Thymus (tissue), 14 donors: Measurements from ENCODE around the gene EDA2R. TPM values are rescaled to one million over a fixed set of nuclear protein-coding genes. Genes with fewer than 3 reads are reported as not detected.

Source experiments
- DNase-seq, 9 donors: peaks; one replicate each; pipeline ENCODE4 v3.0.0-alpha.2; 2013; ENCODE audit warnings: low spot score in 9 of 9, low read depth in 6 of 9, missing footprints in 1 of 9
- H3K27ac ChIP-seq, 2 donors: one replicate each; pipeline ENCODE4 v1.5.1; 2013; ENCODE audit warnings: control low read depth in 1 of 2, low read depth in 1 of 2, low read length in 1 of 2, mild to moderate bottlenecking in 1 of 2, moderate library complexity in 1 of 2
- H3K27me3 ChIP-seq, 2 donors: one replicate each; pipeline ENCODE4 v1.5.1; 2013; ENCODE audit warnings: low read length in 1 of 2; ENCODE audit not compliant: control insufficient read depth in 2 of 2, insufficient read depth in 1 of 2
- H3K36me3 ChIP-seq, 2 donors: one replicate each; pipeline ENCODE4 v1.5.1; 2013; ENCODE audit warnings: low read length in 1 of 2, mild to moderate bottlenecking in 1 of 2, moderate library complexity in 1 of 2; ENCODE audit not compliant: control insufficient read depth in 2 of 2, insufficient read depth in 2 of 2
- H3K4me1 ChIP-seq, 2 donors: one replicate each; pipeline ENCODE4 v1.5.1; 2013; ENCODE audit warnings: low read length in 2 of 2; ENCODE audit not compliant: control insufficient read depth in 2 of 2, insufficient read depth in 2 of 2
- H3K4me3 ChIP-seq, 2 donors: one replicate each; pipeline ENCODE4 v1.5.1; 2013; ENCODE audit warnings: low read length in 2 of 2, control low read depth in 1 of 2, mild to moderate bottlenecking in 1 of 2
- H3K9me3 ChIP-seq, 2 donors: one replicate each; pipeline ENCODE4 v1.5.1; 2013; ENCODE audit warnings: low read length in 1 of 2, mild to moderate bottlenecking in 1 of 2; ENCODE audit not compliant: control insufficient read depth in 2 of 2, insufficient read depth in 1 of 2
- WGBS: extraction: QIAGEN DNeasy Blood & Tissue Kit; methylation state at CpG from one replicate; pipeline ENCODE4 v1.1.7; 2013; 5-methylcytosine and 5-hydroxymethylcytosine counted together
- long read RNA-seq, 10 donors: transcript quantifications; one replicate each; lab custom pipeline, GENCODE V29; 2026
- polyA plus RNA-seq: library from polyadenylated mRNA; stranded (reverse); fragments of 200-250 nt; gene quantifications from one replicate; pipeline ENCODE4 v1.2.3, GENCODE V29; 2013
- total RNA-seq: library from RNA; stranded (reverse); fragments of 120-200 nt; gene quantifications from one replicate; pipeline ENCODE4 v1.2.4, GENCODE V29; 2013
- donor health status: healthy.

Gene EDA2R, protein sequence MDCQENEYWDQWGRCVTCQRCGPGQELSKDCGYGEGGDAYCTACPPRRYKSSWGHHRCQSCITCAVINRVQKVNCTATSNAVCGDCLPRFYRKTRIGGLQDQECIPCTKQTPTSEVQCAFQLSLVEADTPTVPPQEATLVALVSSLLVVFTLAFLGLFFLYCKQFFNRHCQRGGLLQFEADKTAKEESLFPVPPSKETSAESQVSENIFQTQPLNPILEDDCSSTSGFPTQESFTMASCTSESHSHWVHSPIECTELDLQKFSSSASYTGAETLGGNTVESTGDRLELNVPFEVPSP
- 2.2 TPM for total RNA-seq
- polyA plus RNA-seq = 2.6 TPM
- long read RNA-seq, donor 1 = 0 reads
- long read RNA-seq, donor 2 = 0 reads
- long read RNA-seq, donor 3 = 0 reads
- long read RNA-seq, donor 4 = 0 reads
- long read RNA-seq, donor 5 = 0 reads
- long read RNA-seq, donor 6, partial matches to known transcripts = 0 of 1 reads
- long read RNA-seq, donor 6, other reads (novel, unspliced or antisense) = 0 of 1 reads
- long read RNA-seq, donor 7 = 0 reads
- long read RNA-seq, donor 8 = 0 reads
- long read RNA-seq, donor 9 = 0 reads
- long read RNA-seq, donor 10 = 0 reads

DNA sequence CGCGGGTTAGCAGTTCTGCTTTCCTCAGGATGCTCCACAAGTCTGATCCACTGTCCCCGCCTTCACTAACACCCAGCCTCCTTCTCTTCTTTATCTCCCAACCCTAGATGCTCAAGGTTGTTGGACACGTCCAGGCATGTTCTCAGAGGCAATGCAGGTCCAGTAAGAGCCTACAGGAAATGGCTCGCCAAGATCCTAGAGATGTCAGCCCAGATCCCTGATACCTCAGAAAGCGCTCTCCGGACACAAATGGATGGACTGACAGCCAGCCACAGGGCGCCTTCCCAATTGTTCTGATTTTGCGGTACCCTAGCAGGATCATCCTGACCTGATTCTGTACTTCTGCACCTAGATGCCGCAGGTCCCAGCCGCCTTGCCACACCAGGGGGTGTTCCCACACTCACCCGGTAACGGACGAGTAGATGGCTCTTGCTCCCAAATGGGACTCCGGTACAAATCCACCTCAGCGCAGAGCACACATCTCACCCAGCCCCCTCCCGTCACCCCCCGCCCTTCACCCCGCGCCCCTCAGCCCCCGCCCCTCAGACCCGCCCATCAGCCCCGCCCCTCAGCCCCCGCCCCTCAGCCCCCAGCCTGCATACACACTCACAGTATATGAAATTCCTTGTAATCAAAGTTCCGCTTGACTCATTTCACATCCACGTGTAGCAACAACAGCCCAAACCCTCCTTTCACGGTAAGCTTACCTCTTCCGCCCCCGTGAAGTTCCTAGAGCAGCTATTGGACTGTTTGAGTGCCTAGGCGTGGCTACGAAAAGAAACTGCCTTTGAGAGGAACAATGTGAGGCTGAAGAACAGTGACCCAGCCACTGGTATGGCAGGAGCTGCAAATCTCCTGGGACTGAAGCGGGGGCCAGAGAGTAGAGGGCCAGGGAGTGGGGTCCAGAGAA, at the start of gene EDA2R:
Gene EDA2R, minus strand, starts transcription at position 488 of the 910 bp plus-strand sequence. CDS start 23,058 bp downstream, outside the sequence.
- Histone ChIP-seq H3K27me3 (no peaks in the 10 kb centered on the region), H3K9me3 (no peaks in the 10 kb centered on the region), H3K4me3 (peak within 1 kb of the TSS in 1 of 2 donors; percentile 19), H3K4me1 (no peaks in the 10 kb centered on the region), H3K36me3 (no peaks in the 10 kb centered on the region), H3K27ac (peak within 1 kb of the TSS; percentile 32 to 36)
- WGBS = 4% methylated on average over 29 of the region's 32 CpGs
- peak in 4 of 9 donors; percentile 2 to 39 (median 6) for DNase-seq

GRCh38 chrX:66684196-66684595, 45.3 kb upstream of the EDA2R start:
- no peak overlapping the region for H3K4me3 ChIP-seq
- WGBS = 87% methylated on average over 2 of the region's 2 CpGs
- no peaks in the 10 kb centered on the region for H3K4me1 ChIP-seq
- no peak for DNase-seq
- H3K27ac ChIP-seq = no peak overlapping the region
- no peaks in the 10 kb centered on the region for H3K9me3 ChIP-seq
- no peaks in the 10 kb centered on the region for H3K27me3 ChIP-seq
- no peaks in the 10 kb centered on the region for H3K36me3 ChIP-seq

- no peaks in the 10 kb centered on the region for H3K4me1 ChIP-seq
- whole genome bisulfite sequencing = 95% methylated on average over 2 of the region's 2 CpGs
- no peak for DNase-seq
These were observed 41.6 kb upstream of the EDA2R start for GRCh38 chrX:66680451-66680850.

DNA sequence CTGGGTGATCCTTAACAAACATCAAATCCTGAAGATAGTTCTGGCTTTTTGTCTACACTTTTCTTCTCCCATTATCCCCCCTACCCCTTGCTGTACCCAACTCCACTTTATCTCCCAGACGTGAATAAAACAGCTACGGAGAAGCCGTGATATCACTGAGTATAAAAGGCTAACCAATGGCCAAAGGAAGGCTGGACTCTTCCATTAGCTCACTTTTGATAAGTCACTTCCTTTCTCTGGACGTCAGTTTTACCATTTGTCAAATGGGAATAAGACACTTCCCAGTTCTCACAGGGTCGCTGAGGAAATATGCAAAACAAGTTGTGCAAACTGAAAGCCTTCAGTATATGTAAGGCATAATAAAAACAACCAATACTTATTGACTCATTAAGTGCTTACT, 38.6 kb upstream of the EDA2R start:
- Histone ChIP-seq H3K4me1 (no peaks in the 10 kb centered on the region), H3K36me3 (no peaks in the 10 kb centered on the region), H3K27me3 (no peaks in the 10 kb centered on the region), H3K9me3 (no peaks in the 10 kb centered on the region), H3K27ac (no peak overlapping the region), H3K4me3 (no peak overlapping the region)
- no peak for DNase-seq
- WGBS = 74% methylated on average over 5 of the region's 5 CpGs

More at GRCh38 chrX:66680451-66680850, 41.6 kb upstream of the EDA2R start:
- Histone ChIP-seq H3K4me3 (no peak overlapping the region), H3K27me3 (no peaks in the 10 kb centered on the region), H3K36me3 (no peaks in the 10 kb centered on the region), H3K27ac (no peak overlapping the region), H3K9me3 (no peaks in the 10 kb centered on the region)

DNA sequence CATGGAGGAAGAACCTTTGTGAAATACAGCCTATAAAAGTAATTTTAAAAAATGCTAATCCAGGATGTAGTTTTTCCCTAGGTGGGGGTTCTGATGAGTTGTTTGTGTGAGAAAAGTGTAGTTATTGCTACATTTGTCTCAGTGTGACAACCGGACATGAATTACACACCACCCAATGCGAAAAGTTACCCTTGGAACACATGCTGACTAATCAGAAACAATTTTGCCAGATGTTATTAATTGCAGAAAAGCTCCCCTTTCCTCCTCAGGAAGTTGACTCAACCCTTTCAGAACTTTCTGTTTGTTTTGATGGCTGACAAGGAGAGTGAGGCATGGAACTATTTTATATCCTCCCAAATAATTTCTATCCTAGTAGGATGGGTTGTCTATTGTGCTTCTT, 38.1 kb upstream of the EDA2R start:
- H3K4me1 ChIP-seq = no peaks in the 10 kb centered on the region
- WGBS = 59% methylated on average over 2 of the region's 2 CpGs
- H3K4me3 ChIP-seq = no peak overlapping the region
- no peaks in the 10 kb centered on the region for H3K9me3 ChIP-seq
- H3K27ac ChIP-seq = no peak overlapping the region
- H3K36me3 ChIP-seq = no peaks in the 10 kb centered on the region
- no peak for DNase-seq
- no peaks in the 10 kb centered on the region for H3K27me3 ChIP-seq

- Histone ChIP-seq H3K4me1 (no peaks in the 10 kb centered on the region), H3K27ac (no peak overlapping the region), H3K27me3 (no peaks in the 10 kb centered on the region), H3K36me3 (no peaks in the 10 kb centered on the region), H3K9me3 (no peaks in the 10 kb centered on the region), H3K4me3 (no peak overlapping the region)
- no peak for DNase-seq
- WGBS = 87% methylated on average over 1 of the region's 1 CpG
These were observed 37.5 kb upstream of the EDA2R start for GRCh38 chrX:66676413-66676812.

- no peak for DNase-seq
- H3K4me1 ChIP-seq = no peaks in the 10 kb centered on the region
- H3K4me3 ChIP-seq = no peak overlapping the region
- H3K27ac ChIP-seq = no peak overlapping the region
- WGBS = 59% methylated on average over 1 of the region's 1 CpG
- no peaks in the 10 kb centered on the region for H3K27me3 ChIP-seq
- no peaks in the 10 kb centered on the region for H3K36me3 ChIP-seq
- no peaks in the 10 kb centered on the region for H3K9me3 ChIP-seq
These were observed 36.7 kb upstream of the EDA2R start for GRCh38 chrX:66675541-66675940.

- 94% methylated on average over 2 of the region's 2 CpGs for WGBS
- no peak for DNase-seq
- no peaks in the 10 kb centered on the region for H3K27me3 ChIP-seq
- H3K9me3 ChIP-seq = no peaks in the 10 kb centered on the region
- no peaks in the 10 kb centered on the region for H3K4me1 ChIP-seq
- no peak overlapping the region for H3K27ac ChIP-seq
- H3K4me3 ChIP-seq = no peak overlapping the region
- H3K36me3 ChIP-seq = no peaks in the 10 kb centered on the region
These were observed 35.6 kb upstream of the EDA2R start for GRCh38 chrX:66674506-66674905.

DNA sequence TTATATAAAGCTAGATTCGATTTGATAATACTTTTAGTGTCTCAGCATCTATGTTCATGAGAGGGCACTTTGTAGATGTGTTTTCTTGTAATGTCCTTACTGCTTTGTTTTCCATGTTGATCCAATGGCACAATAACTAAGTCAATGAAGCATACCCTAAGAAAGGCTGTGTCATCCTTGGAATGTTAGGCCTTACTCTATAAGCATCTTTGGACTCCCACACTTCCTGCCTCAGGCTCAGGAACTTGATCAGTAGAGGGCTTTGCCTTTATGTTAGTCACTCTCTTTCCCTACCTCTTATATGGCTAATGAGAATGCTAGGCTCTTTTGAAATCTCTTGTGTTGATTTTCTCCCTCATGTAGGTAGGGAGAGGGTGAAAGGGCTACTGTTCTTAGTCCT, 33.2 kb upstream of the EDA2R start:
- no peak overlapping the region for H3K27ac ChIP-seq
- no peaks in the 10 kb centered on the region for H3K4me1 ChIP-seq
- no peaks in the 10 kb centered on the region for H3K36me3 ChIP-seq
- no peak overlapping the region for H3K4me3 ChIP-seq
- no peaks in the 10 kb centered on the region for H3K9me3 ChIP-seq
- DNase-seq = no peak
- WGBS = 94% methylated on average over 1 of the region's 1 CpG
- H3K27me3 ChIP-seq = no peaks in the 10 kb centered on the region
